Caco-2 (cell line): ENCODE measurements around the gene PANK2. TPM values are rescaled to one million over a fixed set of nuclear protein-coding genes. Genes with fewer than 3 reads are reported as not detected.
"Not testable (repeated sequence)": the region's sequence is repeated elsewhere in the genome, so short reads cannot be mapped to it uniquely, and the experiment has no call there.

Experiments used
- BruUV-seq: library from RNA; stranded (reverse); fragments of 400-500 nt; replicated peaks from 2 replicates; lab custom pipeline; 2021; lab: Mats Ljungman, UMichigan
- CTCF ChIA-PET: fragments of 300-600 bp; sonication (Branson Sonifier 250); formaldehyde crosslinking; loops from one replicate; lab custom pipeline; 2022; ENCODE audit warnings: antibody characterized with exemption; lab: Charles Lee
- POLR2A ChIA-PET: fragments of 300-600 bp; sonication (Branson Sonifier 250); formaldehyde crosslinking; loops from one replicate; lab custom pipeline; 2022; ENCODE audit warnings: antibody characterized with exemption; lab: Charles Lee
- DNase-seq, 2 experiments: peaks; one replicate each; pipeline versions ENCODE4 v3.0.0 to v3.0.0-alpha.2; 2020 to 2022
- H3K27me3 ChIP-seq: replicated peaks from 2 replicates; pipeline ENCODE4 v1.6.0; 2011; ENCODE audit warnings: low read length; ENCODE audit not compliant: control insufficient read depth, insufficient read depth
- H3K36me3 ChIP-seq: 2 replicates; pipeline ENCODE4 v1.5.1; 2011; ENCODE audit warnings: low read length; ENCODE audit not compliant: control insufficient read depth, insufficient read depth
- H3K4me1 ChIP-seq: fragments of 250-450 bp; sonication (Bioruptor Pico); 2 replicates; pipeline ENCODE4 v1.5.1; 2020; ENCODE audit warnings: mild to moderate bottlenecking
- H3K4me3 ChIP-seq: 2 replicates; pipeline ENCODE4 v1.5.1; 2011; ENCODE audit warnings: low read depth, mild to moderate bottlenecking, control low read depth, low read length
- H3K9me3 ChIP-seq: fragments of 250-450 bp; sonication (Bioruptor Pico); 2 replicates; pipeline ENCODE4 v1.5.1; 2020; ENCODE audit warnings: mild to moderate bottlenecking, moderate library complexity
- H3K27ac Mint-ChIP-seq: one replicate; pipeline ENCODE4 v1.8.0; 2022; ENCODE audit warnings: mixed read lengths; ENCODE audit not compliant: unreplicated experiment
- H3K27me3 Mint-ChIP-seq: one replicate; pipeline ENCODE4 v1.8.0; 2022; ENCODE audit warnings: mixed read lengths; ENCODE audit not compliant: insufficient read depth, unreplicated experiment
- H3K36me3 Mint-ChIP-seq: one replicate; pipeline ENCODE4 v1.8.0; 2022; ENCODE audit warnings: mild to moderate bottlenecking, mixed read lengths; ENCODE audit not compliant: insufficient read depth, unreplicated experiment
- H3K4me1 Mint-ChIP-seq: one replicate; pipeline ENCODE4 v1.8.0; 2022; ENCODE audit warnings: low read depth, mixed read lengths; ENCODE audit not compliant: unreplicated experiment
- H3K4me3 Mint-ChIP-seq: one replicate; pipeline ENCODE4 v1.8.0; 2022; ENCODE audit warnings: mild to moderate bottlenecking, moderate library complexity, mixed read lengths; ENCODE audit not compliant: unreplicated experiment
- H3K9me3 Mint-ChIP-seq: one replicate; pipeline ENCODE4 v1.8.0; 2022; ENCODE audit warnings: mixed read lengths; ENCODE audit not compliant: unreplicated experiment
- intact Hi-C: fragments of 100-400 bp; cut with micrococcal nuclease; formaldehyde crosslinking; loops from one replicate; pipeline ENCODE4 v1.10.0; 2022; ENCODE audit not compliant: unreplicated experiment
- total RNA-seq: library from RNA; stranded (reverse); gene quantifications from 2 replicates; pipeline ENCODE4 v1.2.3, GENCODE V29; 2022
- TF ChIP-seq, protein P1 (sequence below), 2 experiments: fragments of 200-600 bp in 1 of 2; IDR thresholded peaks; 1 replicate in 1 of 2; 2 replicates in 1 of 2; pipeline versions ENCODE4 v1.5.1 to v1.8.0; 2011 to 2022; ENCODE audit warnings: antibody characterized with exemption in 1 of 2, control low read depth in 1 of 2, inconsistent platforms in 1 of 2, low read depth in 1 of 2, low read length in 1 of 2, mild to moderate bottlenecking in 1 of 2, moderate library complexity in 1 of 2; ENCODE audit not compliant: insufficient read depth in 1 of 2, severe bottlenecking in 1 of 2, unreplicated experiment in 1 of 2

The PANK2 gene
- total RNA-seq, 1 experiment from 2014 or later: 58.3 TPM

DNA sequence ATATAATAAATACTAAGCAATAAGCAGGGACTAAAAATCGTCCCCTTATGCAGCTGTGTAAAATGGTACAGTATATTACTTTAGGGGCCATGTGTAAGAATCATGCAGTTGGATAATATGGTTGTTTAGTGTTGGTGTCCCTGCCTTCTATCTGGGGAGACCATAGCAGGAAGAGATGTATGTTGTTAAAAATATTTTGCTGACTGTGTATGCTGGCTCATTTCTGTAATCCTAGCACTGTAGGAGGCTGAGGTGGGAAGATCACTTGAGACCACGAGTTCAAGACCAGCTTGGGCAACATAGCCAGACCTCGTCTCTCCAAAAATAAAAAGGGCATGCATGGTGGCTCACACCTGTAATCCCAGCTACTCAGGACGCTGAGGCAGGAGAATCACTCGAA is 5.6 kb downstream of the PANK2 start:
- POLR2A ChIA-PET: no interaction called here
- Histone ChIP-seq H3K9me3 (no peaks in the 10 kb centered on the region), H3K27me3 (no peaks in the 10 kb centered on the region), H3K36me3 (peaks cover 1% of the 10 kb centered on the region; the same call in 1 of the 2 replicates), H3K4me3 (no peak overlapping the region), H3K4me1 (peaks cover 29% of the 10 kb centered on the region)
- intact Hi-C loops: no loop called here
- Mint-ChIP-seq H3K9me3 (no peaks in the 10 kb centered on the region), H3K4me1 (peaks cover 38% of the 10 kb centered on the region), H3K4me3 (no peak overlapping the region), H3K27ac (no peak overlapping the region), H3K27me3 (no peaks in the 10 kb centered on the region), H3K36me3 (peaks cover 64% of the 10 kb centered on the region)
- TF ChIP-seq, protein P1, sequence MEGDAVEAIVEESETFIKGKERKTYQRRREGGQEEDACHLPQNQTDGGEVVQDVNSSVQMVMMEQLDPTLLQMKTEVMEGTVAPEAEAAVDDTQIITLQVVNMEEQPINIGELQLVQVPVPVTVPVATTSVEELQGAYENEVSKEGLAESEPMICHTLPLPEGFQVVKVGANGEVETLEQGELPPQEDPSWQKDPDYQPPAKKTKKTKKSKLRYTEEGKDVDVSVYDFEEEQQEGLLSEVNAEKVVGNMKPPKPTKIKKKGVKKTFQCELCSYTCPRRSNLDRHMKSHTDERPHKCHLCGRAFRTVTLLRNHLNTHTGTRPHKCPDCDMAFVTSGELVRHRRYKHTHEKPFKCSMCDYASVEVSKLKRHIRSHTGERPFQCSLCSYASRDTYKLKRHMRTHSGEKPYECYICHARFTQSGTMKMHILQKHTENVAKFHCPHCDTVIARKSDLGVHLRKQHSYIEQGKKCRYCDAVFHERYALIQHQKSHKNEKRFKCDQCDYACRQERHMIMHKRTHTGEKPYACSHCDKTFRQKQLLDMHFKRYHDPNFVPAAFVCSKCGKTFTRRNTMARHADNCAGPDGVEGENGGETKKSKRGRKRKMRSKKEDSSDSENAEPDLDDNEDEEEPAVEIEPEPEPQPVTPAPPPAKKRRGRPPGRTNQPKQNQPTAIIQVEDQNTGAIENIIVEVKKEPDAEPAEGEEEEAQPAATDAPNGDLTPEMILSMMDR (IDR thresholded peaks at IDR 0.05; ENCODE audit: insufficient read depth in 1 of 2, low read depth in 1 of 2, low read length in 1 of 2, severe bottlenecking in 1 of 2, unreplicated experiment in 1 of 2): no peak
- BruUV-seq: no TSS peak
- CTCF ChIA-PET: no interaction called here
- no peak for DNase-seq

DNA sequence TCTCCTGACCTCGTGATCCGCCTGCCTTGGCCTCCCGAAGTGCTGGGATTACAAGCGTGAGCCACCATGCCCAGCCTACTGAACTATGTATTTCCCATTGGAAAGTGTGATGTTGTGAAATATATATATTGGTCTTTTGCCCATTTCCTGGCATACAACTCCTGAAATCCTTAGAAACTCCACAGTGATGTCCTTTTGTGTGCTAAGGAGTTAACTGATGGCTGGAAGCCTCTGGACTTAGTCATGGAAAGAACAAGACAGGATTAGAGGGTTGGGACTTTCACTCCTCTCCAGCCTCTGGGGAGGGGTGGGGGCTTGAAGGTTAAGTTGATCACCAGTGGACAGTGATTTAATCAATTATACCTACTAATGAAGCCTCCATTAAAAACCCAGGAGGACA is 7.1 kb downstream of the PANK2 start:
- Histone ChIP-seq H3K4me3 (no peak overlapping the region), H3K9me3 (no peaks in the 10 kb centered on the region), H3K36me3 (peaks cover 1% of the 10 kb centered on the region; the same call in 1 of the 2 replicates), H3K27me3 (no peaks in the 10 kb centered on the region), H3K4me1 (peaks cover 22% of the 10 kb centered on the region)
- no peak for DNase-seq
- H3K27me3 Mint-ChIP-seq: no peaks in the 10 kb centered on the region
- intact Hi-C loops: no loop called here
- H3K4me3 Mint-ChIP-seq: no peak overlapping the region
- TF ChIP-seq, protein P1 (IDR thresholded peaks at IDR 0.05; ENCODE audit: insufficient read depth in 1 of 2, low read depth in 1 of 2, low read length in 1 of 2, severe bottlenecking in 1 of 2, unreplicated experiment in 1 of 2): no peak
- POLR2A ChIA-PET: no interaction called here
- CTCF ChIA-PET: no interaction called here
- no TSS peak for BruUV-seq
- peaks cover 42% of the 10 kb centered on the region for H3K4me1 Mint-ChIP-seq
- H3K9me3 Mint-ChIP-seq: no peaks in the 10 kb centered on the region
- H3K36me3 Mint-ChIP-seq: peaks cover 57% of the 10 kb centered on the region
- H3K27ac Mint-ChIP-seq: no peak overlapping the region

DNA sequence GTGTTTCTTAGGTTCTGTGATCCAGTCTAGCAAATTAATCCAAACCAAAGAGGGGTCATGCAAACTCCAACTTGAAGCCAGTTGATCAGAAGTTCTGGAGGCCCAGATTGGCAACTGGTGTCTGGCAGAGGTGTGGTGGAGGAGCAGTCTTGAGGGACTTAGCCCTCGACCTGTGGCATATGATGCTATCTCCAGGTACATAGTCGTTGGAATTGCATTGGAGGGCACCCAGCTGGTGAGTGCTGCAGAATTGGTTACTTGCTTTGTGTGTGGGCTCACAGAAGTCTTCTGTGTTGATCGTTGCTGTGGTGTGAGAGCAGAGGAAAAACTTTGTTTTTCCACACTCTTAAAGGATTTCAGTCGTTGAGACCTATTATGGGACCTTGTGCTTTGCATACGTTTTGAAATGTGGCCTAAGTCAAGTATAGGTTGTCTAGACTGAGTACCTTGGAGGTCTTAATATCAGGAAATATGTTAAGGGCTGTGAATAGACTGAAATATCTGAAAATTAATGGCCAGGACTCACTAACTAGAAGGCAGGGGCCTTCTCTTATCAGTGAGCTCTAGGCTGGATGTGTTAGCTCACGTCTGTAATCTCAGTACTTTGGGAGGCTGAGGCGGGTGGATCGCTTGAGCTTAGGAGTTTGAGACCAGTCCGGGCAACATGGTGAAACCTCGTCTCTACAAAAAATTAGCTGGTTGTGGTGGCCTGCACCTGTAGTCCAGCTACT is 7.8 kb downstream of the PANK2 start:
- Histone ChIP-seq H3K36me3 (peaks cover 1% of the 10 kb centered on the region; the same call in 1 of the 2 replicates), H3K4me3 (no peak overlapping the region), H3K27me3 (no peaks in the 10 kb centered on the region), H3K4me1 (peaks cover 16% of the 10 kb centered on the region), H3K9me3 (no peaks in the 10 kb centered on the region)
- peaks cover 42% of the 10 kb centered on the region for H3K4me1 Mint-ChIP-seq
- H3K9me3 Mint-ChIP-seq: no peaks in the 10 kb centered on the region
- no TSS peak for BruUV-seq
- no peak overlapping the region for H3K27ac Mint-ChIP-seq
- no peak overlapping the region for H3K4me3 Mint-ChIP-seq
- intact Hi-C loops: no loop called here
- ChIA-PET CTCF (no interaction called here), POLR2A (no interaction called here)
- TF ChIP-seq, protein P1 (IDR thresholded peaks at IDR 0.05; ENCODE audit: insufficient read depth in 1 of 2, low read depth in 1 of 2, low read length in 1 of 2, severe bottlenecking in 1 of 2, unreplicated experiment in 1 of 2): no peak
- peaks cover 54% of the 10 kb centered on the region for H3K36me3 Mint-ChIP-seq
- DNase-seq: peak in 1 of 2 experiments; percentile 20
- no peaks in the 10 kb centered on the region for H3K27me3 Mint-ChIP-seq

DNA sequence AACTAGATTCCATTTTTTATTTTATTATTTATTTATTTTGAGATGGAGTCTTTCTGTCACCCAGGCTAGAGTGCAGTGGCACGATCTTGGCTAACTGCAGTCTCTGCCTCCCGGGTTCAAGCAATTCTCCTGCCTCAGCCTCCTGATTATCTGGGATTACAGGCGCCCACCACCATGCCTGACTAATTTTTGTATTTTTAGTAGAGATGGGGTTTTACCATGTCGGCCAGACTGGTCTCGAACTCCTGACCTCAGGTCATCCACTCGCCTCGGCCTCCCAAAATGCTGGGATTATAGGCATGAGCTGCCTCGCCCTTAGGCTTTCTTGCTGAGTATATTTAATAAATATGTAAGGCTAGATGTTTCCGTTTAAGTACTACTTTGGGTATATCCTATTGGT is 9.0 kb downstream of the PANK2 start:
- DNase-seq, H3K36me3 ChIP-seq, H3K9me3 Mint-ChIP-seq, CTCF ChIA-PET, H3K27me3 Mint-ChIP-seq, H3K4me3 ChIP-seq, H3K4me3 Mint-ChIP-seq, H3K9me3 ChIP-seq, intact Hi-C loops, BruUV-seq, POLR2A ChIA-PET, H3K27ac Mint-ChIP-seq, H3K27me3 ChIP-seq: not testable (repeated sequence)
- H3K4me1 ChIP-seq: peaks cover 11% of the 10 kb centered on the region
- Mint-ChIP-seq H3K36me3 (peaks cover 48% of the 10 kb centered on the region), H3K4me1 (peaks cover 34% of the 10 kb centered on the region)
